ENCODE results near the gene SHISA6. TPM values are rescaled to one million over a fixed set of nuclear protein-coding genes. Genes with fewer than 3 reads are reported as not detected.

SHISA6 gene
- polyA plus RNA-seq, 1 of the 3 experiments (the other 2 are of a cell fraction) = not detected

GRCh38 chr17:11290814-11291213 is 49.8 kb downstream of the SHISA6 start:
- no peak for DNase-seq

GRCh38 chr17:11292491-11292890 is 51.5 kb downstream of the SHISA6 start:
- Histone ChIP-seq H3F3A (replicated peaks; ENCODE audit: insufficient read depth) (no peaks in the 10 kb centered on the region), H4K20me1 (ENCODE audit: insufficient read depth) (no peaks in the 10 kb centered on the region), H3K9me2 (no peaks in the 10 kb centered on the region), H3K79me2 (ENCODE audit: insufficient read depth) (no peaks in the 10 kb centered on the region), H3K4me3 (ENCODE audit: low read depth in 2 of 2, low read length in 1 of 2) (no peak overlapping the region), H3K4me2 (no peak overlapping the region), H3K36me3 (replicated peaks in 1 of 2; ENCODE audit: control insufficient read depth in 1 of 2, insufficient read depth in 2 of 2, low read length in 1 of 2) (no peaks in the 10 kb centered on the region), H2AFZ (ENCODE audit: low read depth) (no peak overlapping the region), H3K4me1 (ENCODE audit: control insufficient read depth in 1 of 2, insufficient read depth in 2 of 2, low read depth in 1 of 2, low read length in 1 of 2) (no peaks in the 10 kb centered on the region), H3K9me3 (peaks cover 3% of the 10 kb centered on the region; the same call in 1 of the 2 replicates), H3K27me3 (ENCODE audit: insufficient read depth) (no peaks in the 10 kb centered on the region), H3K27ac (ENCODE audit: low read depth in 2 of 2, low read length in 1 of 2) (no peak overlapping the region), H3K9ac (no peak overlapping the region)
- POLR2A ChIA-PET = no interaction called here
- CTCF ChIA-PET = no interaction called here
- TF ChIP-seq IRF3 (IDR thresholded peaks at IDR 0.05; ENCODE audit: low read depth, low read length) (no peak), SIN3A (IDR thresholded peaks at IDR 0.05; ENCODE audit: borderline replicate concordance, low read depth, low read length) (no peak), ELF1 (IDR thresholded peaks at IDR 0.05) (no peak), MAX (IDR thresholded peaks at IDR 0.05; ENCODE audit: low read depth) (no peak), ZBTB33 (IDR thresholded peaks at IDR 0.05; ENCODE audit: borderline replicate concordance, low read depth) (no peak), NRF1 (IDR thresholded peaks at IDR 0.05; ENCODE audit: low read depth, low read length) (no peak), JUND (IDR thresholded peaks at IDR 0.05) (no peak), TAF1 (IDR thresholded peaks at IDR 0.05; ENCODE audit: borderline replicate concordance, low read depth, low read length) (no peak), TEAD4 (IDR thresholded peaks at IDR 0.05; ENCODE audit: borderline replicate concordance, insufficient read depth) (no peak), FOXM1 (IDR thresholded peaks at IDR 0.05; ENCODE audit: low read depth) (no peak), RAD21 (IDR thresholded peaks at IDR 0.05; ENCODE audit: low read length) (no peak), PBX3 (IDR thresholded peaks at IDR 0.05) (no peak), RFX5 (IDR thresholded peaks at IDR 0.05; ENCODE audit: low read length) (no peak), YY1 (IDR thresholded peaks at IDR 0.05; ENCODE audit: low read depth) (no peak), REST (IDR thresholded peaks at IDR 0.05; ENCODE audit: low read depth, low read length) (no peak), EZH2phosphoT487 (IDR thresholded peaks at IDR 0.05; ENCODE audit: borderline replicate concordance, low read depth) (no peak), SMC3 (IDR thresholded peaks at IDR 0.05; ENCODE audit: low read depth, low read length) (no peak), RCOR1 (IDR thresholded peaks at IDR 0.05; ENCODE audit: low read length) (no peak), TCF12 (IDR thresholded peaks at IDR 0.05) (no peak), GATA2 (CRISPR knock-in tag; IDR thresholded peaks at IDR 0.05) (no peak)
- WGBS (ENCODE audit: low lambda C conversion rate) = 49% methylated on average over 8 of the region's 8 CpGs
- no peak for DNase-seq

More at GRCh38 chr17:11290814-11291213, 49.8 kb downstream of the SHISA6 start:
- Histone ChIP-seq H3K4me1 (ENCODE audit: control insufficient read depth in 1 of 2, insufficient read depth in 2 of 2, low read depth in 1 of 2, low read length in 1 of 2) (no peaks in the 10 kb centered on the region), H3F3A (replicated peaks; ENCODE audit: insufficient read depth) (no peaks in the 10 kb centered on the region), H3K4me2 (no peak overlapping the region), H3K27ac (ENCODE audit: low read depth in 2 of 2, low read length in 1 of 2) (no peak overlapping the region), H3K9me2 (no peaks in the 10 kb centered on the region), H3K9me3 (peaks cover 3% of the 10 kb centered on the region; the same call in 1 of the 2 replicates), H3K9ac (no peak overlapping the region), H3K4me3 (ENCODE audit: low read depth in 2 of 2, low read length in 1 of 2) (no peak overlapping the region), H3K36me3 (replicated peaks in 1 of 2; ENCODE audit: control insufficient read depth in 1 of 2, insufficient read depth in 2 of 2, low read length in 1 of 2) (no peaks in the 10 kb centered on the region), H2AFZ (ENCODE audit: low read depth) (no peak overlapping the region), H4K20me1 (ENCODE audit: insufficient read depth) (no peaks in the 10 kb centered on the region), H3K79me2 (ENCODE audit: insufficient read depth) (no peaks in the 10 kb centered on the region), H3K27me3 (ENCODE audit: insufficient read depth) (no peaks in the 10 kb centered on the region)
- WGBS (ENCODE audit: low lambda C conversion rate) = 32% methylated on average over 7 of the region's 7 CpGs
- TF ChIP-seq RCOR1 (IDR thresholded peaks at IDR 0.05; ENCODE audit: low read length) = no peak
- ChIA-PET CTCF (no interaction called here), POLR2A (no interaction called here)

Data from SK-N-SH (cell line).